OCI-LY7 (cell line): ENCODE data around the gene DDX52.

ENCODE experiments used
- CTCF ChIP-seq: fragments of 200-600 bp; sonication (generic); conservative IDR thresholded peaks from 2 replicates; pipeline ENCODE4 v1.5.1; 2014; ENCODE audit warnings: mild to moderate bottlenecking, antibody characterized with exemption, low read length, moderate library complexity, mixed read lengths
- EZH2phosphoT487 ChIP-seq: fragments of 200-600 bp; sonication (generic); IDR thresholded peaks from 2 replicates; pipeline ENCODE4 v1.6.1; 2018; ENCODE audit warnings: low read depth, borderline replicate concordance, mild to moderate bottlenecking, mixed run types, antibody characterized with exemption, low read length, moderate library complexity, mixed read lengths

DNA sequence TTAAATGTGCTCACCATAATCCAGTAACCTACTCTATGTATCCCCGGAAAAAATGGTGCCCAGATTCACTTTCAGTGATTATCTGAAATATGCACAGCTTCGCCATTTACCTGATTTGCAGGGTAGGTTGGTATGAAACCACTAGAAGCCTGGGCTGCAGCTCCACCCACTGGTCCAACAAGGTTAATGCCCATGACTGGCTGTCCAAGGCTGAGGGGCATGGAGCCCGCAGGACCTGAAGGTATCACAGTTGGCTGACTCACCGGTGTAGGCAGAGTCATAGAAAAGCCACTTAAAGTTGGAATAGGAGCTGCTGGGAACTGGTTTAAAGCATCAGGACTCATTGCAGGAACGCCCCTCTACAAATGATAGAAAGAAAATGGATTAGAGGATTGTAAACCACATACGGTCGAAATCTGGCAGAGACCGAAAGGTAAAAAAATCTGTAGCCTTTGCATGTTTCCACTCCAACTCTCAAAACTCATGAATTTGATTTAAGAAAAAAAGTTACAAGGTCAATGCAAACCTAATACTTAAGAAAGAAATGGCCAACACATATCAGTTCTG, 72.6 kb downstream of the DDX52 start:
- TF ChIP-seq CTCF (peak; percentile 79), EZH2phosphoT487 (no peak)
